ENCODE results near the gene CD55. TPM values are rescaled to one million over a fixed set of nuclear protein-coding genes. Genes with fewer than 3 reads are reported as not detected.

CD55 gene
- total RNA-seq, 1 donor from 2014 or later = 28.6 TPM

DNA sequence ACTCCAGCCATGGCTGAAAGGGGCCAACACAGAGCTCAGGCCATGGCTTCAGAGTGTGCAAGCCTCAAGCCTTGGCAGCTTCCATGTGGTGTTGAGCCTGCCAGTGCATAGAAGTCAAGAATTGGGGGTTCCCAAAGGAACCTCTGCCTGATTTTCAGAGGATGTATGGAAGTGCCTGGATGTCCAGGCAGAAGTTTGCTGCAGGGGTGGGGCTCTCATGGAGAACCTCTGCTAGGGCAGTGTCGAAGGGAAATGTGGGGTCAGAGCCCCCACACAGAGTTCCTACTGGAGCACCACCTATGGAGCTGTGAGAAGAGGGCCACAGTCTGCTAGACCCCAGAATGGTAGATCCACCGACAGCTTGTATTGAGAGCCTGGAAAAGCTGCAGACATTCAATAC, 29.8 kb upstream of the CD55 start:
- H3K4me3 ChIP-seq (ENCODE audit: low read depth, low read length) = no peak overlapping the region
- no peak for TF ChIP-seq CTCF (conservative IDR thresholded peaks at IDR 0.05; ENCODE audit: low read depth, low read length)
- no peak for DNase-seq (ENCODE audit: low read depth)

DNA sequence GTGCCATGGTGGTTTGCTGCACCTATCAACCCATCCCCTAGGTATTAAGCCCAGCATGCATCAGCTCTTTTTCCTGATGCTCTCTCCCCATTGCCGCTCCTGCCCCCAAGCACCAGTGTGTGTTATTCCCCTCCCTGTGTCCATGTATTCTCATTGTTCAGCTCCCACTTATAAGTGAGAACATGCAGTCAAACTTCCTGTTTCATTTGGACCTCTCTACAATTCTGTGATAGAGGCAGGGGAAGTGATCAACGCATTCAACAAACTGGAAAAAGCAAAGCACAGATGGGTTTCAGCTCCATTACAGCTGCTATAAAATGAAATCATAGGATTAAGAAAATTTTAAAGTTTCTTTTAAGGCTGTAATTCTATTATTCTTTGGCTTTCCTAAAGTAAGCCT, 23.3 kb upstream of the CD55 start:
- no peak for TF ChIP-seq CTCF (conservative IDR thresholded peaks at IDR 0.05; ENCODE audit: low read depth, low read length)
- H3K4me3 ChIP-seq (ENCODE audit: low read depth, low read length) = no peak overlapping the region
- no peak for DNase-seq (ENCODE audit: low read depth)

GRCh38 chr1:207298636-207299398, 22.7 kb upstream of the CD55 start:
- no peak overlapping the region for H3K4me3 ChIP-seq (ENCODE audit: low read depth, low read length)
- TF ChIP-seq CTCF (conservative IDR thresholded peaks at IDR 0.05; ENCODE audit: low read depth, low read length) = no peak
- DNase-seq (ENCODE audit: low read depth) = peak; percentile 66

- no peak for TF ChIP-seq CTCF (conservative IDR thresholded peaks at IDR 0.05; ENCODE audit: low read depth, low read length)
- H3K4me3 ChIP-seq (ENCODE audit: low read depth, low read length) = no peak overlapping the region
- no peak for DNase-seq (ENCODE audit: low read depth)
These were observed 20.5 kb upstream of the CD55 start for GRCh38 chr1:207300970-207301369.

GRCh38 chr1:207302618-207303393, 18.7 kb upstream of the CD55 start:
- no peak overlapping the region for H3K4me3 ChIP-seq (ENCODE audit: low read depth, low read length)
- no peak for DNase-seq (ENCODE audit: low read depth)
- TF ChIP-seq CTCF (conservative IDR thresholded peaks at IDR 0.05; ENCODE audit: low read depth, low read length) = no peak

- TF ChIP-seq CTCF (conservative IDR thresholded peaks at IDR 0.05; ENCODE audit: low read depth, low read length) = no peak
- no peak overlapping the region for H3K4me3 ChIP-seq (ENCODE audit: low read depth, low read length)
- no peak for DNase-seq (ENCODE audit: low read depth)
These were observed 16.6 kb upstream of the CD55 start for GRCh38 chr1:207304710-207305488.
